Ishikawa (cell line): ENCODE measurements around the gene KCNJ6.

Experiments
- CREB1 ChIP-seq: IDR thresholded peaks from 2 replicates; pipeline ENCODE4 v1.6.1; 2012; ENCODE audit warnings: low read depth
- EGR1 ChIP-seq: IDR thresholded peaks from 2 replicates; pipeline ENCODE4 v1.6.1; 2012
- EP300 ChIP-seq: IDR thresholded peaks from 2 replicates; pipeline ENCODE4 v1.6.1; 2012; ENCODE audit warnings: borderline replicate concordance
- MAX ChIP-seq: IDR thresholded peaks from 2 replicates; pipeline ENCODE4 v1.6.1; 2012
- NFIC ChIP-seq: IDR thresholded peaks from 2 replicates; pipeline ENCODE4 v1.6.1; 2012
- RAD21 ChIP-seq: IDR thresholded peaks from 2 replicates; pipeline ENCODE4 v1.6.1; 2012; ENCODE audit warnings: low read depth
- REST ChIP-seq: IDR thresholded peaks from 2 replicates; pipeline ENCODE4 v1.6.1; 2012; ENCODE audit warnings: low read depth, mild to moderate bottlenecking
- TAF1 ChIP-seq: IDR thresholded peaks from 2 replicates; pipeline ENCODE4 v1.6.1; 2012; ENCODE audit warnings: low read depth, mild to moderate bottlenecking
- TCF12 ChIP-seq: IDR thresholded peaks from 2 replicates; pipeline ENCODE4 v1.6.1; 2012; ENCODE audit warnings: low read depth
- TEAD4 ChIP-seq: IDR thresholded peaks from 2 replicates; pipeline ENCODE4 v1.6.1; 2012
- YY1 ChIP-seq: IDR thresholded peaks from 2 replicates; pipeline ENCODE4 v1.6.1; 2012; ENCODE audit warnings: low read depth
- ZBTB7A ChIP-seq: IDR thresholded peaks from 2 replicates; pipeline ENCODE4 v1.6.1; 2012; ENCODE audit warnings: low read depth

- no peak for TF ChIP-seq EP300
- TF ChIP-seq ZBTB7A: no peak
- TF ChIP-seq YY1: no peak
- TF ChIP-seq EGR1: no peak
- TF ChIP-seq TEAD4: no peak
- no peak for TF ChIP-seq RAD21
- no peak for TF ChIP-seq TAF1
- no peak for TF ChIP-seq REST
- TF ChIP-seq MAX: no peak
- TF ChIP-seq CREB1: no peak
- TF ChIP-seq TCF12: no peak
- TF ChIP-seq NFIC: no peak
Observed at GRCh38 chr21:37667380-37667779, 248.9 kb downstream of the KCNJ6 start.
